GM12878 (cell line): ENCODE results near the gene POLA1. TPM values are rescaled to one million over a fixed set of nuclear protein-coding genes. Genes with fewer than 3 reads are reported as not detected.

Source experiments
- ATAC-seq: fragments of 200-7000 bp; cut with Tn5 transposase; 3 replicates; pipeline ENCODE4 v1.9.1; 2020; ENCODE audit warnings: mild to moderate bottlenecking, moderate library complexity
- BruUV-seq: library from RNA; stranded (reverse); fragments of 400-500 nt; replicated peaks from 2 replicates; lab custom pipeline; 2021; lab: Mats Ljungman, UMichigan
- CTCF ChIA-PET: fragments of 300-600 bp; sonication (Branson Sonifier 250); formaldehyde crosslinking; extraction: SDS; loops from one replicate; lab custom pipeline; 2021; ENCODE audit warnings: inconsistent platforms; lab: Yijun Ruan, JAX
- POLR2A ChIA-PET: fragments of 350-600 bp; formaldehyde crosslinking; extraction: SDS; loops from one replicate; lab custom pipeline; 2021; ENCODE audit warnings: inconsistent platforms; lab: Charles Lee
- RAD21 ChIA-PET: fragments of 300-600 bp; sonication (Branson Sonifier 250); formaldehyde crosslinking; loops from one replicate; lab custom pipeline; 2023; ENCODE audit warnings: antibody characterized with exemption; ENCODE audit not compliant: unreplicated experiment; lab: Charles Lee
- SMC1A ChIA-PET: fragments of 300-600 bp; sonication (Branson Sonifier 250); formaldehyde crosslinking; loops from one replicate; lab custom pipeline; 2023; ENCODE audit not compliant: unreplicated experiment, uncharacterized antibody; lab: Charles Lee
- DNase-seq: peaks from one replicate; pipeline ENCODE4 v3.0.0-alpha.2; 2011; ENCODE audit warnings: low read depth, low spot score
- FAIRE-seq: peaks from 3 replicates; lab custom pipeline; 2011; peaks lifted over from hg19 to GRCh38; lab: Jason Lieb, UNC
- H2AFZ ChIP-seq: 2 replicates; pipeline ENCODE4 v1.6.0; 2011; ENCODE audit warnings: low read depth, low read length, control low read depth; ENCODE audit not compliant: control insufficient read depth
- H3K27ac ChIP-seq: 2 replicates; pipeline ENCODE4 v1.5.1; 2011; ENCODE audit warnings: control low read depth; ENCODE audit not compliant: control insufficient read depth, insufficient read depth
- H3K27me3 ChIP-seq, 2 experiments: replicated peaks in 1 of 2; 2 replicates each; pipeline versions ENCODE4 v1.6.0 to v1.6.1; 2011; ENCODE audit warnings: low read length in 1 of 2; ENCODE audit not compliant: control insufficient read depth in 2 of 2, insufficient read depth in 2 of 2
- H3K36me3 ChIP-seq, 2 experiments: 2 replicates each; pipeline ENCODE4 v1.5.1; 2011; ENCODE audit warnings: low read length in 1 of 2; ENCODE audit not compliant: control insufficient read depth in 2 of 2, insufficient read depth in 2 of 2
- H3K4me1 ChIP-seq: 2 replicates; pipeline ENCODE4 v1.6.1; 2011; ENCODE audit warnings: mild to moderate bottlenecking, low read length, moderate library complexity, mixed read lengths; ENCODE audit not compliant: control insufficient read depth, insufficient read depth
- H3K4me2 ChIP-seq: 2 replicates; pipeline ENCODE4 v1.6.0; 2011; ENCODE audit warnings: control low read depth; ENCODE audit not compliant: control insufficient read depth, insufficient read depth
- H3K4me3 ChIP-seq: fragments of 200-600 bp; sonication (generic); 2 replicates; pipeline ENCODE4 v1.5.1; 2016
- H3K79me2 ChIP-seq: 2 replicates; pipeline ENCODE4 v1.6.0; 2011; ENCODE audit warnings: low read length; ENCODE audit not compliant: control insufficient read depth, insufficient read depth
- H3K9ac ChIP-seq: 2 replicates; pipeline ENCODE4 v1.8.0; 2011; ENCODE audit warnings: low read length, control low read depth, mixed read lengths; ENCODE audit not compliant: control insufficient read depth, insufficient read depth
- H3K9me3 ChIP-seq: replicated peaks from 3 replicates; pipeline ENCODE4 v1.5.1; 2011; ENCODE audit warnings: mild to moderate bottlenecking, low read length; ENCODE audit not compliant: control insufficient read depth, insufficient read depth
- H4K20me1 ChIP-seq: 2 replicates; pipeline ENCODE4 v1.6.0; 2011; ENCODE audit not compliant: control insufficient read depth, insufficient read depth
- CREM ChIP-seq: IDR thresholded peaks from 2 replicates; pipeline ENCODE4 v1.6.1; 2014; ENCODE audit warnings: antibody characterized with exemption, low read depth
- IKZF2 ChIP-seq, 2 experiments: fragments of 450-650 bp; IDR thresholded peaks; 2 replicates each; pipeline ENCODE4 v1.6.1; 2017; ENCODE audit warnings: mild to moderate bottlenecking in 2 of 2, moderate library complexity in 2 of 2
- NFIC ChIP-seq: IDR thresholded peaks from 2 replicates; pipeline ENCODE4 v1.6.1; 2012; ENCODE audit warnings: low read depth, mild to moderate bottlenecking, inconsistent platforms, low read length, moderate library complexity
- PAX5 ChIP-seq: IDR thresholded peaks from 2 replicates; pipeline ENCODE4 v1.6.1; 2011; ENCODE audit warnings: low read depth, low read length, borderline replicate concordance
- POLR2AphosphoS5 ChIP-seq: IDR thresholded peaks from 2 replicates; pipeline ENCODE4 v1.6.1; 2011; ENCODE audit warnings: mild to moderate bottlenecking, low read length, inconsistent platforms
- SREBF1 ChIP-seq: IDR thresholded peaks from 2 replicates; pipeline ENCODE4 v1.6.1; 2012; ENCODE audit warnings: mild to moderate bottlenecking, low read length
- SUPT20H ChIP-seq: IDR thresholded peaks from 2 replicates; pipeline ENCODE4 v1.6.1; 2011; ENCODE audit warnings: low read depth, mild to moderate bottlenecking, low read length, moderate library complexity, borderline replicate concordance; ENCODE audit not compliant: control insufficient read depth
- TCF3 ChIP-seq: IDR thresholded peaks from 2 replicates; pipeline ENCODE4 v1.6.1; 2012; ENCODE audit warnings: low read depth, mild to moderate bottlenecking, low read length, borderline replicate concordance; ENCODE audit not compliant: insufficient read depth
- ZNF384 ChIP-seq: IDR thresholded peaks from 2 replicates; pipeline ENCODE4 v1.6.1; 2012; ENCODE audit warnings: low read depth, mild to moderate bottlenecking, low read length, improper control_type of control experiment, borderline replicate concordance
- ZZZ3 ChIP-seq: IDR thresholded peaks from 2 replicates; pipeline ENCODE4 v1.6.1; 2011; ENCODE audit warnings: low read depth; ENCODE audit not compliant: control insufficient read depth, insufficient read length
- WGBS: methylation state at CpG from one replicate; pipeline ENCODE4 v1.1.6; 2016; ENCODE audit warnings: low lambda C conversion rate; ENCODE audit not compliant: insufficient replicate concordance, insufficient coverage; ENCODE audit errors: missing lambda C conversion rate; 5-methylcytosine and 5-hydroxymethylcytosine counted together
- in situ Hi-C: fragments of 300-500 bp; cut with MboI; formaldehyde crosslinking; loops from 9 replicates; pipeline ENCODE4 v1.14.3; 2018; ENCODE audit warnings: mixed read lengths
- intact Hi-C: fragments of 100-400 bp; cut with micrococcal nuclease; formaldehyde crosslinking; loops from one replicate; pipeline ENCODE4 v1.14.2; 2022; ENCODE audit not compliant: unreplicated experiment
- polyA plus RNA-seq, 11 experiments: library from polyadenylated mRNA; depleted of rRNA in 4 of 11; unstranded in 6 of 11; stranded (reverse) in 5 of 11; fragments of >200 nt; fragmentation: Nextera tagmentation in 4 of 11; fragmentation: Illumina TruSeq in 1 of 11; extraction: Ambion mirVana in 4 of 11; extraction: Trizol in 1 of 11; gene quantifications; 1 replicate in 1 of 11; 2 replicates in 10 of 11; pipeline versions ENCODE4 v1.2.1 to v1.2.3, GENCODE V29; 2011 to 2016; ENCODE audit warnings: inconsistent platforms in 2 of 11, missing spikeins in 2 of 11, low read depth in 1 of 11
- total RNA-seq, 4 experiments: library from RNA; depleted of rRNA in 3 of 4; stranded (reverse); fragments of >200 nt in 3 of 4; fragmentation: Illumina TruSeq in 1 of 4; extraction: Trizol in 1 of 4; gene quantifications; 2 replicates each; pipeline versions ENCODE4 v1.2.1 to v1.2.3, GENCODE V29; 2013 to 2021

The POLA1 gene
- total and polyA plus RNA-seq, 10 of the 15 experiments (the other 5 are each of a cell fraction or from before 2014, with no cell fraction given), result 6.5 to 34.7 (median 24.8) TPM

DNA sequence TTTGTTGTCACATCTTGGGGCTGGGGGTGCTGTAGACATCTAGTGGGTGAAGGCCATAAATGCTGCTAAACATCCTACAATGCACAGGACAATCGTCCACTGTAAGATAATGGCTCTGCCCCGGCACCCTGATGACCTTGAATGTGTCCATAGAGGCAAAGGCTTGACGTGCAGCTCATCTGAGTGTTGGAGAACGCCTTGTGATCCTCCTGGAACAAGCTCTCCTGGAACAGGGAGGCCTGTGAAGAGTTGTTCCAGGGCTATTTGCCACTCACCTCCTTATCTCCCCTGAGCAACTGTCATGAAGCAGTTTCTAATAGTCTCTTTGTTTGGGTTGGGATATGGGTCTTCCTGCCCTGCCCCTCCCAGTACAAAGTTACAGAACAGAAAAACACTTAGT, 31.4 kb upstream of the POLA1 start:
- 9% methylated on average over 4 of the region's 4 CpGs for WGBS
- no peaks in the 10 kb centered on the region for H3K79me2 ChIP-seq
- TF ChIP-seq NFIC (no peak), PAX5 (no peak), POLR2AphosphoS5 (no peak), IKZF2 (IDR thresholded peaks at IDR 0.05) (no peak), TCF3 (no peak), ZZZ3 (no peak), CREM (no peak)
- TF ChIP-seq, all 136 proteins: peak for 0
- H3K9me3 ChIP-seq, result no peaks in the 10 kb centered on the region
- intact Hi-C loops (no loop called here), in situ Hi-C loops (no loop called here)
- H3K4me1 ChIP-seq, result no peaks in the 10 kb centered on the region
- no peaks in the 10 kb centered on the region for H3K36me3 ChIP-seq
- CTCF ChIA-PET, result no interaction called here
- no peak overlapping the region for H3K4me2 ChIP-seq
- H3K27me3 ChIP-seq, result peaks cover 0 to 3% of the 10 kb centered on the region in 2 experiments; a peak in 2 of 4 replicates
- H3K27ac ChIP-seq, result no peak overlapping the region
- FAIRE-seq, result no peak
- H2AFZ ChIP-seq, result no peak overlapping the region
- H4K20me1 ChIP-seq, result no peaks in the 10 kb centered on the region
- no peak for DNase-seq
- BruUV-seq, result no TSS peak
- H3K9ac ChIP-seq, result no peak overlapping the region
- no peak overlapping the region for H3K4me3 ChIP-seq
- POLR2A ChIA-PET, result no interaction called here
- ATAC-seq, result no peak
- RAD21 ChIA-PET, result no interaction called here
- SMC1A ChIA-PET, result interaction anchor here (0.5 kb wide), 1 partner anchor 380 kb away, joined by 3 read pairs; no protein-coding TSS in a partner anchor

DNA sequence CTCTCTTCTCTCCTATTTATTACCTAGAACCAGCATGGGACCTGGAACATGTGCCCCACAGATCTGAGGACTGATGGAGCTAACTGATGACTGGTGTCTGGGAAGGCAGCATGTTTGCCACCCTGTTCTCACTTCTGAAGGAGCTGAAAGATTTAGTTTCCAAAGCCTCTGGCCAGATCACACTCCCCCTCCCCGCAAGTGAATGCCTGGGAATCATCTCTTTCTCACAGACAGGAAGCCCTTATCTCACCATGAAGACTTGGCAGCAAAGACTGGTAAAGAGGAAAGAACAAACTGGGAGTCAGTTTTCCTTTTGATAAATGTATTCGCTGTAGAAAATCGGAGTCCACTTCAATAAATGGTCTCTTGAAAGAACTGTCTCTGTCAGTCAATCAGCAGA, 25.6 kb upstream of the POLA1 start:
- BruUV-seq, result no TSS peak

More for the DNA sequence above, 25.6 kb upstream of the POLA1 start:
- POLR2A ChIA-PET, result no interaction called here
- H3K36me3 ChIP-seq, result no peaks in the 10 kb centered on the region
- H3K4me1 ChIP-seq, result no peaks in the 10 kb centered on the region
- DNase-seq (no peak), FAIRE-seq (no peak)
- no peaks in the 10 kb centered on the region for H3K79me2 ChIP-seq
- in situ Hi-C loops, result no loop called here
- no peaks in the 10 kb centered on the region for H4K20me1 ChIP-seq
- RAD21 ChIA-PET, result interaction anchor here (0.6 kb wide), 1 partner anchor 8 kb away, joined by 3 read pairs; no protein-coding TSS in a partner anchor
- no peak overlapping the region for H3K27ac ChIP-seq
- SMC1A ChIA-PET, result no interaction called here
- no peak overlapping the region for H3K4me2 ChIP-seq
- WGBS, result 41% methylated on average over 3 of the region's 3 CpGs
- intact Hi-C loops, result no loop called here
- TF ChIP-seq SUPT20H (no peak), NFIC (no peak), ZNF384 (no peak), SREBF1 (no peak)
- TF ChIP-seq, all 136 proteins: peak for 0
- ATAC-seq, result no peak
- Histone ChIP-seq H2AFZ (no peak overlapping the region), H3K27me3 (peaks cover 0 to 1% of the 10 kb centered on the region in 2 experiments; a peak in 1 of 4 replicates), H3K9me3 (no peaks in the 10 kb centered on the region), H3K4me3 (no peak overlapping the region), H3K9ac (no peak overlapping the region)
- CTCF ChIA-PET, result interaction anchor here (1.5 kb wide), 1 partner anchor 8 kb away, joined by 7 read pairs; no protein-coding TSS in a partner anchor
